Smooth muscle cell (in vitro differentiated cells): ENCODE results near the gene PTPN6. TPM values are rescaled to one million over a fixed set of nuclear protein-coding genes. Genes with fewer than 3 reads are reported as not detected.

Experiments used
- DNase-seq: peaks from one replicate; lab custom pipeline; 2025; ENCODE audit not compliant: unreplicated experiment; lab: John Stamatoyannopoulos, UW
- H2AFZ ChIP-seq: fragments of 200-600 bp; sonication (generic); 2 replicates; pipeline ENCODE4 v1.6.0; 2016; ENCODE audit warnings: antibody characterized with exemption, low read depth, mild to moderate bottlenecking
- H3F3A ChIP-seq: fragments of 200-600 bp; sonication (generic); 2 replicates; pipeline ENCODE4 v1.6.0; 2017; ENCODE audit warnings: antibody characterized with exemption, low read depth
- H3K27ac ChIP-seq: fragments of 200-600 bp; sonication (generic); 2 replicates; pipeline ENCODE4 v1.5.1; 2016; ENCODE audit warnings: low read depth, mild to moderate bottlenecking
- H3K27me3 ChIP-seq: fragments of 200-600 bp; sonication (generic); 2 replicates; pipeline ENCODE4 v1.6.1; 2016; ENCODE audit warnings: low read depth, mild to moderate bottlenecking
- H3K36me3 ChIP-seq: fragments of 200-600 bp; sonication (generic); 2 replicates; pipeline ENCODE4 v1.5.1; 2016; ENCODE audit warnings: low read depth
- H3K4me1 ChIP-seq: fragments of 200-600 bp; sonication (generic); 2 replicates; pipeline ENCODE4 v1.5.1; 2016; ENCODE audit warnings: low read depth
- H3K4me2 ChIP-seq: fragments of 200-600 bp; sonication (generic); 2 replicates; pipeline ENCODE4 v1.6.0; 2016; ENCODE audit warnings: mild to moderate bottlenecking
- H3K4me3 ChIP-seq: fragments of 200-600 bp; sonication (generic); 2 replicates; pipeline ENCODE4 v1.5.1; 2016; ENCODE audit warnings: mild to moderate bottlenecking
- H3K79me2 ChIP-seq: fragments of 200-600 bp; sonication (generic); 2 replicates; pipeline ENCODE4 v1.6.0; 2016; ENCODE audit warnings: low read depth, mild to moderate bottlenecking
- H3K9ac ChIP-seq: fragments of 200-600 bp; sonication (generic); 2 replicates; pipeline ENCODE4 v1.6.0; 2016; ENCODE audit warnings: low read depth
- H3K9me3 ChIP-seq: fragments of 200-600 bp; sonication (generic); replicated peaks from 2 replicates; pipeline ENCODE4 v1.5.1; 2016; ENCODE audit warnings: low read depth
- H4K20me1 ChIP-seq: fragments of 200-600 bp; sonication (generic); 2 replicates; pipeline ENCODE4 v1.6.0; 2016; ENCODE audit warnings: low read depth
- CTCF ChIP-seq: fragments of 200-600 bp; sonication (generic); IDR thresholded peaks from 2 replicates; pipeline ENCODE4 v1.5.1; 2017; ENCODE audit warnings: borderline replicate concordance, mild to moderate bottlenecking, antibody characterized with exemption; ENCODE audit not compliant: insufficient read depth, poor library complexity, severe bottlenecking
- WGBS: methylation state at CpG from one replicate; pipeline ENCODE4 v1.1.7; 2016; ENCODE audit warnings: low lambda C conversion rate; 5-methylcytosine and 5-hydroxymethylcytosine counted together
- polyA plus RNA-seq: library from polyadenylated mRNA; unstranded; fragments of >200 nt; fragmentation: Nextera tagmentation; extraction: Ambion mirVana; gene quantifications from 2 replicates; pipeline ENCODE4 v1.2.1, GENCODE V29; 2016
- total RNA-seq: library from RNA; depleted of rRNA; stranded (reverse); fragments of >200 nt; gene quantifications from 2 replicates; pipeline ENCODE4 v1.2.3, GENCODE V29; 2014

PTPN6 gene
- total and polyA plus RNA-seq, 2 experiments from 2014 or later = 2.8 to 4.3 TPM

DNA sequence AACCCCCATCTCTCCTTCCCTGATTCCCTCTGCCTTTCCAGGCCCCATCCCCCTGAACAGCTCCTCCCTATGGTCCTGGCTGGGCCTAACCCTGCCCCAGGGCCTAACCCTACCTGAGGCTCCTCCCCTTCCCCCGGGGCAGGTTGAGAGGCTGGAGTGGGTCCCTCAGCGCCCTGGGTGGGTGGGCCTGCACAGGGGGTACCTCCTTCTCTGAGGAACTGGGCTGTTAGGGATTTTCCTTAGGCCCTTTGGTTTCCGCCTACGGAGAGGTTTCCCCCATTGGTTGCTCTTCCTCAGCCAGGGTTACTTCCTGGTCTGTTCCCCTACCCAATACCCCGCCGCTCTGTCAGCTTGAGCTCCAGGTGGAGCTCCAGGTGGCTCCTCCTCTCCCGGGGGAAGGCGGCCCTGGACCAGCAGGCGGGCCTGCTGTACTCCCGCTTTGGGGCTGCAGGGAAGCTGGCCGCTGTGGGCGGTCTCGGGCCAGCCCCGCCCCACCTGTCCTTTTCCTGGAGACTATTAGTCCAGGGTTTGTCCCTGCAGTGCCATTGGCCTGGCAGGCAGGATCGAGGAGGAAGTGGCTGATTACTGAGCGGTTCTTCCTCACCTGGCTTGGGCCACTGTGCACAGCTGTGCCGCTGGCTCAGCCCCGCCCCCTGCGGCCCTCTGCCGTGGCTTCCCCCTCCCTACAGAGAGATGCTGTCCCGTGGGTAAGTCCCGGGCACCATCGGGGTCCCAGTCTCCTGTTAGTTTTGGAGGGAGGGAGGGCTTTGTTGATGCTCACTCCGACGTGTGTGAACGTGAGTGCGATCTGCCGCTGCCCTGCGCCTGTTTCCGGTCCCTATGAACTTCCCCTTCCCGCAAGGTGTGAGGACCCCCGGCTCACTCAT lies 4.9 kb upstream of the PTPN6 start:
- no peak for TF ChIP-seq CTCF
- peak overlapping the region; percentile 71 for H3K4me2 ChIP-seq
- H3F3A ChIP-seq = peaks cover 8% of the 10 kb centered on the region
- no peaks in the 10 kb centered on the region for H3K9me3 ChIP-seq
- H3K36me3 ChIP-seq = no peaks in the 10 kb centered on the region
- no peak overlapping the region for H2AFZ ChIP-seq
- peaks cover 6% of the 10 kb centered on the region for H4K20me1 ChIP-seq
- H3K27ac ChIP-seq = peak overlapping the region; percentile 13
- H3K27me3 ChIP-seq = no peaks in the 10 kb centered on the region
- no peak overlapping the region for H3K9ac ChIP-seq
- peak overlapping the region; percentile 44 for H3K4me3 ChIP-seq
- no peaks in the 10 kb centered on the region for H3K79me2 ChIP-seq
- DNase-seq = no peak
- WGBS = 28% methylated on average over 32 of the region's 32 CpGs
- H3K4me1 ChIP-seq = peaks cover 10% of the 10 kb centered on the region

DNA sequence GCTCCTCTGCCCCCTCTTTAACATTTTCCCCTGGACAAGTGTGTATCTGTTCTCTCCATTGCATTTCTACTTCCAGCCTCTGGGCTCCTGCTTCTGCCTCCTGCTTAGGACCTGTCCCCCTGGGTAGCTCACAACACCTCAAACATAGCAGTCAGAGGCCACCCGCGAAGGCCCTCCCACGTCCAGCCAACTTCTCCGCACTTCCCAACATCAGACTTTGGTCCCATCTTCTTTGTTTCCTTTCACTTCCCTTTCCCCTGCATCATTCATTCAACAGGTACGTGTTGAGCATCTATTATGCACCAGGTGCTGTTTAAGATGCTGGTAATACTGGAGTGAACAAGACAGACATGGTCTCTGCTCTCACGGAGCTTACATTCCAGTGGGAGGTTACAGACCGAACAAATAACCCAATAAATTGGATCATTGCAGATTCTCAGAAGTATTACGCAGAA lies 4.2 kb upstream of the PTPN6 start:
- Histone ChIP-seq H3K9ac (no peak overlapping the region), H3K27ac (no peak overlapping the region), H3K27me3 (no peaks in the 10 kb centered on the region), H3F3A (peaks cover 8% of the 10 kb centered on the region), H4K20me1 (peaks cover 6% of the 10 kb centered on the region), H3K79me2 (no peaks in the 10 kb centered on the region), H3K36me3 (no peaks in the 10 kb centered on the region), H2AFZ (no peak overlapping the region), H3K4me1 (peaks cover 10% of the 10 kb centered on the region), H3K4me2 (peak overlapping the region; percentile 71), H3K9me3 (no peaks in the 10 kb centered on the region), H3K4me3 (peak overlapping the region; percentile 44)
- no peak for TF ChIP-seq CTCF
- WGBS = 72% methylated on average over 8 of the region's 8 CpGs
- no peak for DNase-seq

GRCh38 chr12:6947615-6948014 lies 3.5 kb upstream of the PTPN6 start:
- Histone ChIP-seq H3K36me3 (no peaks in the 10 kb centered on the region), H3K9ac (no peak overlapping the region), H2AFZ (no peak overlapping the region), H3K9me3 (no peaks in the 10 kb centered on the region), H3K4me2 (no peak overlapping the region), H3K79me2 (no peaks in the 10 kb centered on the region), H3F3A (peaks cover 6% of the 10 kb centered on the region), H3K27ac (no peak overlapping the region), H4K20me1 (peaks cover 6% of the 10 kb centered on the region), H3K27me3 (no peaks in the 10 kb centered on the region), H3K4me1 (peaks cover 10% of the 10 kb centered on the region), H3K4me3 (no peak overlapping the region)
- no peak for TF ChIP-seq CTCF
- DNase-seq = no peak
- 93% methylated on average over 8 of the region's 8 CpGs for WGBS
